WTC11 (cell line): ENCODE results near the gene OR10A6. TPM values are rescaled to one million over a fixed set of nuclear protein-coding genes. Genes with fewer than 3 reads are reported as not detected.
A peak's percentile ranks its signal among the peaks of the same experiment; 100 is the strongest.

Experiments used
- ATAC-seq: fragments of 200-7000 bp; cut with Tn5 transposase; 2 replicates; pipeline ENCODE4 v1.10.0; 2021; ENCODE audit warnings: mild to moderate bottlenecking, moderate library complexity
- CTCF ChIA-PET: fragments of 300-600 bp; sonication (Branson Sonifier 250); formaldehyde crosslinking; loops from one replicate; lab custom pipeline; 2021; ENCODE audit warnings: antibody characterized with exemption; lab: Charles Lee
- POLR2A ChIA-PET: fragments of 350-600 bp; sonication (Branson Sonifier 250); formaldehyde crosslinking; loops from one replicate; lab custom pipeline; 2021; ENCODE audit warnings: antibody characterized with exemption; lab: Charles Lee
- DNase-seq: peaks from one replicate; pipeline ENCODE4 v3.0.0; 2021; ENCODE audit warnings: low spot score
- H3K27ac Mint-ChIP-seq: 2 replicates; pipeline ENCODE4 v1.8.0; 2021; ENCODE audit warnings: mixed read lengths
- H3K27me3 Mint-ChIP-seq: 2 replicates; pipeline ENCODE4 v1.8.0; 2021; ENCODE audit warnings: low read depth, mild to moderate bottlenecking, moderate library complexity, mixed read lengths
- H3K36me3 Mint-ChIP-seq: 2 replicates; pipeline ENCODE4 v1.8.0; 2021; ENCODE audit warnings: mixed read lengths
- H3K4me1 Mint-ChIP-seq: 2 replicates; pipeline ENCODE4 v1.8.0; 2022; ENCODE audit warnings: mixed read lengths
- H3K4me3 Mint-ChIP-seq: 2 replicates; pipeline ENCODE4 v1.8.0; 2021; ENCODE audit warnings: mild to moderate bottlenecking, moderate library complexity, mixed read lengths
- H3K9me3 Mint-ChIP-seq: 2 replicates; pipeline ENCODE4 v1.8.0; 2021; ENCODE audit warnings: mixed read lengths
- ARID4B ChIP-seq: sonication (generic); formaldehyde crosslinking; IDR thresholded peaks from 2 replicates; pipeline ENCODE4 v1.8.0; 2023; ENCODE audit warnings: missing genetic modification reagents, mild to moderate bottlenecking, borderline replicate concordance
- ATF6 ChIP-seq: sonication (generic); formaldehyde crosslinking; IDR thresholded peaks from 2 replicates; pipeline ENCODE4 v1.8.1; 2023; ENCODE audit warnings: mild to moderate bottlenecking, missing genetic modification reagents
- CDX4 ChIP-seq: fragments of 250-450 bp; sonication (Bioruptor Pico); IDR thresholded peaks from 2 replicates; pipeline ENCODE4 v1.9.0; 2021; ENCODE audit warnings: moderate library complexity, mild to moderate bottlenecking, inconsistent platforms, borderline replicate concordance
- CREM ChIP-seq: sonication (generic); formaldehyde crosslinking; IDR thresholded peaks from 2 replicates; pipeline ENCODE4 v1.8.1; 2022; ENCODE audit warnings: mild to moderate bottlenecking, missing genetic modification reagents, moderate library complexity
- E2F1 ChIP-seq: sonication (generic); formaldehyde crosslinking; IDR thresholded peaks from 2 replicates; pipeline ENCODE4 v1.8.0; 2022; ENCODE audit warnings: mild to moderate bottlenecking, missing genetic modification reagents
- ELF4 ChIP-seq: sonication (generic); formaldehyde crosslinking; IDR thresholded peaks from 2 replicates; pipeline ENCODE4 v1.8.1; 2022; ENCODE audit warnings: low read depth, mild to moderate bottlenecking, moderate library complexity, missing genetic modification reagents
- ERG ChIP-seq: fragments of 250-450 bp; sonication (Bioruptor Pico); IDR thresholded peaks from 2 replicates; pipeline ENCODE4 v1.8.0; 2021; ENCODE audit warnings: mild to moderate bottlenecking
- ESRRA ChIP-seq: sonication (generic); formaldehyde crosslinking; IDR thresholded peaks from 2 replicates; pipeline ENCODE4 v1.8.1; 2022; ENCODE audit warnings: mild to moderate bottlenecking, missing genetic modification reagents, borderline replicate concordance
- FOXJ3 ChIP-seq: sonication (generic); formaldehyde crosslinking; IDR thresholded peaks from 2 replicates; pipeline ENCODE4 v1.9.0; 2021; ENCODE audit warnings: missing genetic modification reagents, mild to moderate bottlenecking, borderline replicate concordance
- FOXP4 ChIP-seq: sonication (generic); formaldehyde crosslinking; IDR thresholded peaks from 2 replicates; pipeline ENCODE4 v1.8.0; 2022; ENCODE audit warnings: mild to moderate bottlenecking, missing genetic modification reagents
- GABPB1 ChIP-seq: sonication (generic); formaldehyde crosslinking; IDR thresholded peaks from 2 replicates; pipeline ENCODE4 v1.8.1; 2023; ENCODE audit warnings: mild to moderate bottlenecking, missing genetic modification reagents
- HMGA2 ChIP-seq: fragments of 250-450 bp; sonication (Bioruptor Pico); IDR thresholded peaks from 2 replicates; pipeline ENCODE4 v1.4.0; 2021; ENCODE audit warnings: mild to moderate bottlenecking, moderate library complexity
- IRF2 ChIP-seq: sonication (generic); formaldehyde crosslinking; IDR thresholded peaks from 2 replicates; pipeline ENCODE4 v1.8.0; 2022; ENCODE audit warnings: low read depth, missing genetic modification reagents, borderline replicate concordance
- JUN ChIP-seq: sonication (generic); formaldehyde crosslinking; IDR thresholded peaks from 2 replicates; pipeline ENCODE4 v1.8.0; 2023; ENCODE audit warnings: mild to moderate bottlenecking, missing genetic modification reagents
- NR1H2 ChIP-seq: sonication (generic); formaldehyde crosslinking; IDR thresholded peaks from 2 replicates; pipeline ENCODE4 v1.9.0; 2021; ENCODE audit warnings: mild to moderate bottlenecking, moderate library complexity, missing genetic modification reagents
- RELA ChIP-seq: sonication (generic); formaldehyde crosslinking; IDR thresholded peaks from 2 replicates; pipeline ENCODE4 v1.8.1; 2022; ENCODE audit warnings: missing genetic modification reagents, mild to moderate bottlenecking, borderline replicate concordance
- SMAD3 ChIP-seq: sonication (generic); formaldehyde crosslinking; IDR thresholded peaks from 2 replicates; pipeline ENCODE4 v1.8.0; 2022; ENCODE audit warnings: missing genetic modification reagents, mild to moderate bottlenecking, borderline replicate concordance
- SOX15 ChIP-seq: fragments of 250-450 bp; sonication (Bioruptor Pico); IDR thresholded peaks from 2 replicates; pipeline ENCODE4 v1.9.0; 2021; ENCODE audit warnings: mild to moderate bottlenecking
- SP1 ChIP-seq: sonication (generic); formaldehyde crosslinking; conservative IDR thresholded peaks from 2 replicates; pipeline ENCODE4 v1.8.1; 2022; ENCODE audit warnings: missing genetic modification reagents
- TEAD1 ChIP-seq: sonication (generic); formaldehyde crosslinking; IDR thresholded peaks from 2 replicates; pipeline ENCODE4 v1.8.0; 2022; ENCODE audit warnings: mild to moderate bottlenecking, missing genetic modification reagents
- ZBTB21 ChIP-seq: sonication (generic); formaldehyde crosslinking; IDR thresholded peaks from 2 replicates; pipeline ENCODE4 v1.8.1; 2023; ENCODE audit warnings: mild to moderate bottlenecking, missing genetic modification reagents, borderline replicate concordance
- ZNF219 ChIP-seq: sonication (generic); formaldehyde crosslinking; IDR thresholded peaks from 2 replicates; pipeline ENCODE4 v1.8.0; 2023; ENCODE audit warnings: missing genetic modification reagents, mild to moderate bottlenecking, borderline replicate concordance
- ZNF396 ChIP-seq: fragments of 250-450 bp; sonication (Bioruptor Pico); IDR thresholded peaks from 2 replicates; pipeline ENCODE4 v1.8.0; 2021; ENCODE audit warnings: mild to moderate bottlenecking, moderate library complexity, borderline replicate concordance
- ZNF671 ChIP-seq: fragments of 250-450 bp; sonication (Bioruptor Pico); IDR thresholded peaks from 2 replicates; pipeline ENCODE4 v1.8.0; 2021; ENCODE audit warnings: mild to moderate bottlenecking
- total RNA-seq: library from RNA; stranded (reverse); gene quantifications from 3 replicates; pipeline ENCODE4 v1.2.3, GENCODE V29; 2021

The OR10A6 gene
- total RNA-seq, 1 experiment from 2014 or later, result not detected

- ATAC-seq (no peak), DNase-seq (no peak)
- ChIA-PET CTCF (no interaction called here), POLR2A (no interaction called here)
- H3K4me1 Mint-ChIP-seq, result peaks cover 45% of the 10 kb centered on the region
- peaks cover 6% of the 10 kb centered on the region for H3K36me3 Mint-ChIP-seq
- no peak overlapping the region for H3K4me3 Mint-ChIP-seq
- no peak overlapping the region for H3K27ac Mint-ChIP-seq
- H3K27me3 Mint-ChIP-seq, result no peaks in the 10 kb centered on the region; the same call in 1 of the 2 replicates
- peaks cover 12% of the 10 kb centered on the region for H3K9me3 Mint-ChIP-seq
- TF ChIP-seq CREM (CRISPR knock-in tag), result no peak
- no peak for TF ChIP-seq SOX15 (CRISPR knock-in tag)
- TF ChIP-seq E2F1, result no peak
- TF ChIP-seq ESRRA, result no peak
- no peak for TF ChIP-seq SP1
- no peak for TF ChIP-seq ZNF396 (CRISPR knock-in tag)
- TF ChIP-seq GABPB1 (CRISPR knock-in tag), result no peak
- no peak for TF ChIP-seq TEAD1 (CRISPR knock-in tag)
- TF ChIP-seq HMGA2 (CRISPR knock-in tag), result no peak
- no peak for TF ChIP-seq JUN (CRISPR knock-in tag)
- no peak for TF ChIP-seq FOXJ3
- no peak for TF ChIP-seq SMAD3
- no peak for TF ChIP-seq ELF4 (CRISPR knock-in tag)
- no peak for TF ChIP-seq ZNF671
- no peak for TF ChIP-seq ARID4B
- no peak for TF ChIP-seq ZNF219 (CRISPR knock-in tag)
- TF ChIP-seq ATF6, result no peak
- TF ChIP-seq, all 79 proteins: peak for 0
Observed at GRCh38 chr11:7971846-7972245, 40.8 kb upstream of the OR10A6 start.

GRCh38 chr11:7969756-7970646 is 38.9 kb upstream of the OR10A6 start:
- peak; percentile 86 for ATAC-seq
- CTCF ChIA-PET, result interaction anchor here (0.6 to 1.9 kb wide), 5 partner anchors 14 to 68 kb away, joined by 3 to 12 read pairs (median 7); partner anchors contain the start of gene EIF3F
- H3K27ac Mint-ChIP-seq, result peak overlapping the region; percentile 69
- peaks cover 12% of the 10 kb centered on the region for H3K9me3 Mint-ChIP-seq
- peaks cover 44% of the 10 kb centered on the region for H3K4me1 Mint-ChIP-seq
- H3K27me3 Mint-ChIP-seq, result no peaks in the 10 kb centered on the region; the same call in 1 of the 2 replicates
- DNase-seq, result peak; percentile 19
- peak overlapping the region; percentile 46 for H3K4me3 Mint-ChIP-seq
- POLR2A ChIA-PET, result interaction anchor here (0.8 kb wide), 1 partner anchor 64 kb away, joined by 3 read pairs; no protein-coding TSS in a partner anchor
- peaks cover 6% of the 10 kb centered on the region for H3K36me3 Mint-ChIP-seq
- no peak for TF ChIP-seq IRF2 (CRISPR knock-in tag)
- TF ChIP-seq FOXP4 (CRISPR knock-in tag), result no peak
- TF ChIP-seq CDX4 (CRISPR knock-in tag), result no peak
- no peak for TF ChIP-seq RELA (CRISPR knock-in tag)
- no peak for TF ChIP-seq ZNF219 (CRISPR knock-in tag)
- no peak for TF ChIP-seq NR1H2 (CRISPR knock-in tag)
- no peak for TF ChIP-seq ERG
- TF ChIP-seq ZBTB21 (CRISPR knock-in tag), result no peak
- TF ChIP-seq ZNF396 (CRISPR knock-in tag), result no peak
